ENCODE results near the gene TK1.

Gene TK1

DNA sequence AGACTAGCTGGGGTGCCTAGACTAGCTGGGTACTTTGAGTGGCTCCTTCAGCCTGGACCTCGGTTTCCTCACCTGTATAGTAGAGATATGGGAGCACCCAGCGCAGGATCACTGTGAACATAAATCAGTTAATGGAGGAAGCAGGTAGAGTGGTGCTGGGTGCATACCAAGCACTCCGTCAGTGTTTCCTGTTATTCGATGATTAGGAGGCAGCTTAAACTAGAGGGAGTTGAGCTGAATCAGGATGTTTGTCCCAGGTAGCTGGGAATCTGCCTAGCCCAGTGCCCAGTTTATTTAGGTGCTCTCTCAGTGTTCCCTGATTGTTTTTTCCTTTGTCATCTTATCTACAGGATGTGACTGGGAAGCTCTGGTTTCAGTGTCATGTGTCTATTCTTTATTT, 36.2 kb upstream of the TK1 start:
- DNase-seq (ENCODE audit: low spot score) = no peak

DNA sequence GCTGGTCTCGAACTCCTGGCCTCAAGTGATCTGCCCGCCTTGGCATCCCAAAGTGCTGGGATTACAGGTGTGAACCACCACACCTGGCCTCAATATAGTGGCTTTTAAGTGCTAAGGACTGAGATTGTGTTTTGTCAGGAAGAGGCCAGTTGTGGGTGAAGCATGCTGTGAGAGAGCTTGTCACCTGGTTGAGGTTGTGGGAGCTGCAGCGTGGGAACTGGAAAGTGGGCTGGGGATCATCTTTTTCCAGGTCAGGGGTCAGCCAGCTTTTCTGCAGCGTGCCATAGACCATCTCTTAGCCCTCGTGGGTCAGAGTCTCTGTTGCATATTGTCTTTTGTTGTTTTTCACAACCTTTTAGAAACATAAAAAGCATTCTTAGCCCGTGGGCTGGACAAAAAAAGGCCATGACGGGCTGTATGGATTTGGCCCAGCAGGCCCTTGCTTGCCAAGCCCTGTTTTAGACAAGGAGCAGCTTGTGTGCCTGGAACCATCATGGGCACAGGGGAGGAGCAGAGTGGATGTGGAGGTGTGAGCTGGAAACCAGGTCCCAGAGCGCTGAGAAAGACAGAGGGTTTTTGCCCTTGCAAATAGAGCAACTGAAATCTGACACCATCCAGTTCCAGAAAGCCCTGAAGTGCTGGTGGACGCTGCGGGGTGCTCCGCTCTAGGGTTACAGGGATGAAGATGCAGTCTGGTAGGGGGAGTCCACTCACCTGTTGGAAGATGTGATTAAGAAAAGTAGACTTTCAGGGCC, 32.7 kb upstream of the TK1 start:
- DNase-seq (ENCODE audit: low spot score) = no peak

DNA sequence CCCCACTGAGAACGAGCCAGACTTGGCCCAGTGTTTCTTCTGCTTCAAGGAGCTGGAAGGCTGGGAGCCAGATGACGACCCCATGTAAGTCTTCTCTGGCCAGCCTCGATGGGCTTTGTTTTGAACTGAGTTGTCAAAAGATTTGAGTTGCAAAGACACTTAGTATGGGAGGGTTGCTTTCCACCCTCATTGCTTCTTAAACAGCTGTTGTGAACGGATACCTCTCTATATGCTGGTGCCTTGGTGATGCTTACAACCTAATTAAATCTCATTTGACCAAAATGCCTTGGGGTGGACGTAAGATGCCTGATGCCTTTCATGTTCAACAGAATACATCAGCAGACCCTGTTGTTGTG, 27.8 kb upstream of the TK1 start:
- DNase-seq (ENCODE audit: low spot score) = no peak

DNA sequence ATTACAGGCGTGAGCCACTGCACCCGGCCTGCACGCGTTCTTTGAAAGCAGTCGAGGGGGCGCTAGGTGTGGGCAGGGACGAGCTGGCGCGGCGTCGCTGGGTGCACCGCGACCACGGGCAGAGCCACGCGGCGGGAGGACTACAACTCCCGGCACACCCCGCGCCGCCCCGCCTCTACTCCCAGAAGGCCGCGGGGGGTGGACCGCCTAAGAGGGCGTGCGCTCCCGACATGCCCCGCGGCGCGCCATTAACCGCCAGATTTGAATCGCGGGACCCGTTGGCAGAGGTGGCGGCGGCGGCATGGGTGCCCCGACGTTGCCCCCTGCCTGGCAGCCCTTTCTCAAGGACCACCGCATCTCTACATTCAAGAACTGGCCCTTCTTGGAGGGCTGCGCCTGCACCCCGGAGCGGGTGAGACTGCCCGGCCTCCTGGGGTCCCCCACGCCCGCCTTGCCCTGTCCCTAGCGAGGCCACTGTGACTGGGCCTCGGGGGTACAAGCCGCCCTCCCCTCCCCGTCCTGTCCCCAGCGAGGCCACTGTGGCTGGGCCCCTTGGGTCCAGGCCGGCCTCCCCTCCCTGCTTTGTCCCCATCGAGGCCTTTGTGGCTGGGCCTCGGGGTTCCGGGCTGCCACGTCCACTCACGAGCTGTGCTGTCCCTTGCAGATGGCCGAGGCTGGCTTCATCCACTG, 27.3 kb upstream of the TK1 start, which contains the start of gene BIRC5:
Gene BIRC5, plus strand, starts transcription at position 238 of the 690 bp plus-strand sequence. Its CDS starts 64 bp downstream, at position 302.
- peak; percentile 92 for DNase-seq (ENCODE audit: low spot score)

DNA sequence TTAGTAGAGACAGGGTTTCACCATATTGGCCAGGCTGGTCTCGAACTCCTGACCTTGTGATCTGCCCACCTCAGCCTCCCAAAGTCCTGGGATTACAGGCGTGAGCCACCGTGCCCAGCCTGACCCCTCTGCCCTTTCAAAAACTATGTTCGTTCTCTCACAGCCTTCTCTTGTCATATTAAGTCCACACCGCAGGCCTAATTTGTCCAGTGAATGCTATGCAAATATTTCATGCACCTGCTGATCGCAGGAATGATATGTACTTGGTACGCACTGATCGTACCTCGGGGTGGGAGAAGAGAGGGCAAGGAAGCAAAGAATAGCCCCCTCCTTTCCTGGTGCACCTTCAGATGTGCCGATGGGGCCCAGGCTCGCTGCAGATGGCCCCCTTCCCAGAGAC, 24.2 kb upstream of the TK1 start:
- DNase-seq (ENCODE audit: low spot score) = no peak

DNA sequence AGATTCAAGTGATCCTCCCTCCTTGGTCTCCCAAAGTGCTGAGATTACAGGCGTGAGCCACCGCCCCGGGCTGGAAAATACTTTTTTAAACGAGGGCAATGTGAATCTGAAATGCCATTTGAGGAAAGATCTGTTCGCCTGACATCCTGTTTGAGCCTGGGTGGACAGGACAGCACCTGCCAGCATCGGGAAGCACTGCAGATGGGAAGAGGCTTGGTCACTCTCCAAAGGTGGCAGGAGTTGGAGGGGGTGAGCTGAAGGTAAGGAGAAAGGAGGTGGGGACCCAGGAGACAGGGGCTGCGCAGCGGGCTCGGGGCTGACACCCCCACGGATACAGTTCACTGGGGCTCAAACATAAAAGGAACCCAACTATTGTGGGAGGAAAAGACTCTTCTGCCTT, 23.3 kb upstream of the TK1 start:
- no peak for DNase-seq (ENCODE audit: low spot score)

DNA sequence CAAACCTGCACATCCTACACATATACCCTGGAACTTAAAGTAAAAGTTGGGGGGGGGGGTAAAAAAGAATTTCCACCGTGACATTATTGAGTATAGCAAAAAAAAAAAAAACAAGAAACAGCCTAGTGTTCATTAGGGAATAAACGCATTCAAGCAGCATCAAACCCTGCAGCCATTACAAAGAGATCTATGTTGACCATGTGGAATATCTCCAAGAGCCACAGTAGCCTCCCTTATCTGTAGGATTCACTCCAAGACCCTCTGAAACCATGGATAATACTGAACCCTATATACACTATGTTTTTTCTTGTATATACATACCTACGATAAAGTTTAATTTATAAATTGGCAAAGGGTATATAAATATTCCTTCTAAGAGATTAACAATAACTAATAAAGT, 21.6 kb upstream of the TK1 start:
- DNase-seq (ENCODE audit: low spot score) = no peak

DNA sequence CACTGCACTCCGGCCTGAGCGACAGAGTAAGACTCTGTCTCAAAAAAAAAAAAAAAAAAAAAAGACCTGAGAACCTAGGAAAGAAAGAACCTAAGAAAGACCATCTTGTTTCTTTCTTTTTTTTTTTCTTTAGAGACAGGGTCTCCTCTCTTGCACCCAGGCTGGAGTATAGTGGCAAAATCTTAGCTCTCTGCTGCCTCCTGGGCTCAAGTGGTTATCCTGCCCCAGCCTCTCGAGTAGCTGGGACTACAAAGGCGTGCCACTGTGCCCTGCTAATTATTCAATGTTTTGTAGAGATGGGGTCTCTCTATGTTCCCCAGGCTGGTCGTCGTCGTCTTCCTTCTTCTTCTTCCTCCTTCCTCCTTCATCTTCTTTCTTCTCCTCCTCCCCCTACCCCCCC, 19.4 kb upstream of the TK1 start:
- DNase-seq (ENCODE audit: low spot score) = no peak

DNA sequence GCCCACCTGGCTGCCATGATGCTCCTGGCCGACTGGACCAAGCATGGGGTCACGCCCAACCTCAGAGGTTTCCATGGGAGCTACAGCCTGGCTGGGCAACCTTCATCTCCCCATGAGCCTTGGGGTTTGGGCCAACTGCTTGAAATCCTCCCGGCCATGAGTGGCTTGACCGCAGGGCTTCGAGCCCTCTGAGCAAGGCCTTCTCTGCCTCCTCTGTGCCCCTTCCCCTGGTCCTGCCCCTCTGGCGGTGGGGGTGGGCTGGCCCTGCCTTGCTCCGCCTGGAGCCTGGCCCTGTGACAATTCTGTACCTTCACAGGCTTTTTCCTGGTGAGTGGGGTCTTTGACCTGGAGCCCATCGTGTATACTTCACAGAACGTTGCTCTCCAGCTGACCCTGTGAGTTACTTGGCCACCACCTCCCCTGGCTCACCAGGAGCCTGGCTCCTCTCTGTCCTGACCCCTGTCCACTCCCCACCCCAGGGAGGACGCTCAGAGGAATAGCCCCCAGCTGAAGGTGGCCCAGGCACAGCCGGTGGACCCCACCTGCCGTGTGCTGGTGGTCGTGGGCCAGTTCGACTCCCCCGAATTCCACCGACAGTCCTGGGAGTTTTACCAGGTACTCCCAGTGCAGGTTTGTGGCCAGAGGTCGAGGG, 18.4 kb upstream of the TK1 start:
- DNase-seq (ENCODE audit: low spot score) = no peak

DNA sequence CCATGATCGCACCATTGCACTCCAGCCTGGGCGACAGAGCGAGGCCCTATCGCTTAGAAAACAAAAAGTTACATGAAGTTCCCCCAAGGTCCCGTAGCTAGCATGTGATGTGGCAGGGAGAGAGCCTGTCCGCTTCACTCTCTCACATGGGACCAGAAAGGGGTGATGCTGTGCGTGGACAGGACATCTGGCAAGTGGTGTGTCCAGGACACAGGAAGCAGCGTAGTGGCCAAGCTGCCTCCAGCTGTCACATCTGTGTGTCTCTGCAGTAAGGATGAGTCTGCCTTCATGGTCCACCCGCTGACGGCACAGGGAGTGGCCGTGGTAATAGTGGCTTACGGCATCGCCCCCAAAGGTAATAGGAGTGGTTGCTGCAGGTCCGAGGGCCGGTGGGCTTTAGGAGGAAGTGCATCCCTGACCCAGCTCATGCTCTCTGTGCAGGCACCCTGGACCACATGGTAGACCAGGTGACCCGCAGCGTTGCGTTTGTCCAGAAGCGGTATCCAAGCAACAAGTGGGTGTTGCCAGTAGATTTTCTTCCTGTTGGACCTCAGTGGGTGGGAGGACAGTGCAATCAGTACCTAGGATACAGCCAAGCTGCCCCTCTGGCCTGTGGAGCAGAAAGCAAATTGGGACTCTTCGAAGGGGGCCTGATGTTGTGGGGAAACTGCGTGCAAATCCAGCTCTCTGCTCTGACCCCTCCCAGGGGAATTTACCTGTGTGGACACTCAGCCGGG, 17.7 kb upstream of the TK1 start:
- DNase-seq (ENCODE audit: low spot score) = no peak

DNA sequence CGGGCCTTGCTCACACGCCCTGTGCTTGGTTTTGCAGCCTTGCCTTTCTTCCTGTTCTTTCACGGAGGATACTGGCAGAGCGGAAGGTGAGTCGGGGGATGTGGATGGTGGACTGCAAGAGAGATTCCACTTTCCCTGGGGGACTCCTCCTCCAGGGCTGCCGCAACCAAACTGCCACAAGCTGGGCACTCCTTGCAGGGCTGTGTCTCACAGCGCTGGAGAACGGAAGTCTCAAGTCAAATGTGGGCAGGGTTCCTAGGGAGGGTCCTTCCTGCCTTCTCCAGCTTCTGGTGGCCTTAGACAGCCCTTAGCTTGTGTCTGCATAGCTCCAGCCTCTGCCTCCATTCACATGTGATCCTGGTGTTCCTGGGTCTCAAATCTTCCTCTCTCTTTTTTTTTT, 15.8 kb upstream of the TK1 start:
- DNase-seq (ENCODE audit: low spot score) = no peak

DNA sequence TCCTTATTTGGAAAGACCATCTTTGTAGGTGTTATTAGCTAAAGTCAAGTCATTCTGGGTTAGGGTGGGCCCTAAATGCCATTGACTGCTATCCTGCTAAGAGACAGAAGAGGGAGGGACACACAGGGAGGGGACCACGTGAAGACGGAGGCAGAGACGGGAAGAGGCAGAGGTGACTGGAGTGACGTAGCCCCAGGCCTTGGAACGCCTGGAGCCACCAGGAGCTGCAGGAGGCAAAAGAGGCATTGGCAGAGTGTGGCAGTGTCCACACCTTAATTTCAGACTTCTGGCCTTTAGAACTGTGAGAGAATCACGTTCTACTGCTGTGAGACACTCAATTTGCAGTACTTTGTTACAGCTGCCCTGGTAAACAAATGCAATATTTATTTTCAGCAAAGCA, 13.6 kb upstream of the TK1 start:
- no peak for DNase-seq (ENCODE audit: low spot score)

DNA sequence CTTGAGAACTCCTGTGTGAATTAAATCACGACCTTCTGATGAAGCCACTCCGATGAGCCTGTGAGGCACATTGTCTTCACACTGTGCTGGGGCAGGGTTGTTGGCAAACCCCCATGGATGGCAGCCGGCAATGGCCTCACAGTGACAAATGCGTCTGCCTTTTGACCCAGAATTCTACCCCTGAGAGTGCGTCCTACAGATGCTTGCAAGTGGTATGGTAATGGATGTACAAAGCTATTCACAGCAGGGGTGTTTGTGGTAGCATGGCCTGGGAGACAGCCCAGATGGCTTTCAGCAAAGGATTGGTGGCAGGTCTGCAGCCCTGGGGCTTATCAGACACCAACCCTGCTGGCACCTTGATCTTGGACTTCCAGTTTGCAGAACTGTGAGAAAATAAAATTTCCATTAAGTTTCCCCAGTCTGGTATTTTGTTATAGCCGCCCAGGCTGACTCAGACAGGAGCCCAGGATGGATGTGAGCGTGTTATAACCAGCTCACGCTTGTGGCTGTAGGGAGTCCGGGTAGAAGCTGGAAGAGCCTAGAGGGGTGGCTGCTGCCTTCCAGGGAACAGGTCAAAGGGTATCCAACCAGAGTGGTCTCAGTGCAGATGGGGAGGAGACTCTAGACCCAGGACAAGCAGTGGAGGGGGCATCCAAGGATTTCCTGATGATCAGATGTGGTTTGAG, 10.4 kb upstream of the TK1 start:
- DNase-seq (ENCODE audit: low spot score) = no peak

DNA sequence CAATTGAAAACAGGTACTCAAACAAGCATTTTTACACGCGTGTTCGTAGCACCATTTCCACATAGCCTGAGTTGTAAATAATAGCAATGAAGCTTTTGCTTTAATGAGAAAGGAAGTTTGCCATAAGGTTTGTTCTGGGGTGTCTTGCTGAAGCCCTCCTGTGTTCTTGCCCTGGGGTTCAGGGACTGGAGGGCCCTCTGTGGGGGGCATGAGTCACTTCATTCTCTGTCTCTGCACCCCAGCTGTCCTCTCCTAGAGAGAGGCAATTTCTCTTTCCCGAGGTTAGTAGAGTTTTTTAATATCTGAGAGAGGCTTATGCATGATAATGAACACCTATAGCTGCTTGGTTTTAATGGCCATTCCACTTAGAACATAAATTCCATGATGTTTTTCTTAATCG, 9.9 kb upstream of the TK1 start:
- DNase-seq (ENCODE audit: low spot score) = no peak

DNA sequence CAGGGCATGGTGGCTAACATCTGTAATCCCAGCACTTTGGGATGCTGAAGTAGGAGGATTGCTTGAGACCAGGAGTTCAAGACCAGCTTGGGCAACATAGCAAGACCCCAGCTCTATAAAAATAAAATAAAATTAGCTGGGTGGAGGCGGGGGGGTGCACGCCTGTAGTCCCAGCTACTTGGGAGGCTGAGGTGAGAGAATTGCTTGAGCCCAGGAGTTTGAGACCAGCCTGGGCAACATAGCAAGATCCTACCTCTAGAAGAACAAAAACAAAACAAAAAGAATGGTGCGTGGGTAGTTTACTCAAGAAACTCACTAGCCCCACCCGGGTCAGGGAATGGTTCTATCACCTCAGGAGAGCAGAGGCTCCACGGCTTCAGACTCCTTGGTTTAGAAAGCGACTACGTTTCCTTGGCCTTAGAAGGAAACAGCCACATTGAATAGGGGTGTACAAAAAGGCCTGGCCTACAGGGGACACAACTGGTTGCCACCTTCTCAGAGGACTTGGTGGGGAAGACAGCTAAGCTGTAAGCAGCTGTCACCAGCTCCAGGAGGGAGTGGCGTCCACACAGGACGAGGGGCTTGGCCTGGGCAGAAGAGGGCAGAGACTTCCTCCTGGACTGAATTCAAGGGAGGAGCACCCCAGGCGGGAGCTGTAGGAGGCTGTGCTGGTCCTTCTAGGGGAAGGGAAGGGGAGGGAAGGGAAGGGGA, 716 bp downstream of the TK1 start:
- peak; percentile 48 for DNase-seq (ENCODE audit: low spot score)

DNA sequence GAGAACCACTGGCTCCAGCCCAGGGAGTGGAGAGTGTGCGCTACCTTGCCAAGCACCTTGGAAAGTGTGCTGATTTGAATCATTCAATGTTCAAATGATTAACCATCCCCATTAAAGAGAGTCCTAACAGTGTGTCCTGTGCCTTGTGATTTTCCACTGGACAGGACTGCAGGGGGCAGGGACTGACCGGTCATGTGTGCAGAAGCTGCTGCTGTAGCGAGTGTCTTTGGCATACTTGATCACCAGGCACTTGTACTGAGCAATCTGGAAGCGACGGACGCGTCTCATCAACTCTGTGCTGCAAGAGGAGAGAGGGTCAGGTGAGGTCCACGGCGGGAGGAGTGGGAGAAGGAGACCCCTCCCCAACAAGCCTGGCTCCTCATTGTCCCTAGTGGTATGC, 2.0 kb downstream of the TK1 start:
- DNase-seq (ENCODE audit: low spot score) = no peak

DNA sequence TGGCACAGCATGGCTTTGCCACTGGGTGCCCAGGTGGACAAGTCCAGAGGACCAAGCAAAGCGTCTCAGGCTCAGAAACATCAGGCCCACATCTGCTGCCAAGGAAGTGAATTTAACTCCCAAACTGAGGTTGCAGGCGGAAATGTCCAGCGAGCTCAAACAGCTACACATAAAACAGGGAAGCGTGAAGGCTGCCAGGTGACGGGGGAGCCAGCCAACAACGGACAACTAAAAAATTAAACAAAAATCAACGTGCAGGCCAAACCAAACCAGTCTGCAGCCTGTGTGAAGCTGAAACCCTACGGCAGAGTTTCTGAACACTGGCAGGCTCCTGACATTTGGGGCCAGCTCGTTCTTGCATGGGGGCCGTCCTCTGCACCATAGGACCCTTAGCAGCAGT, 2.5 kb downstream of the TK1 start:
- no peak for DNase-seq (ENCODE audit: low spot score)

DNA sequence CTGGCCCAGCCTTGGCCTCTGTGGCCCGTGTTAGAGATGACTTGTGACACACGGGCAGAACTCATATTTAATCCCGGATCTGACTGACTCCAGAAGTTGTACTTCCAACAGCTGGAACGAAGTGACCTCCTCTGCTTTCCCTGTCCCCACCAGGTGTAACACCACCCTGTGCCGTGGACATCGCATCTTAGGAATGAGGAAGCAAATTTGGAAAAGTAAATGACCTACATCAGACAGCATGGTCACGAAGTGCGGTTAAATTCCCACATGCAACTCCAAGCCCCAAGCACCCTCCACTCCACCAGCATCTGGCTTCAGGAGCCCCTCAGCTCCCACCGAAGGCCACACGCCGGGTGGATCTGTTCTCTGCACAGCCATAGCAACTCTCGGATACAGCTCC, 2.9 kb downstream of the TK1 start:
- no peak for DNase-seq (ENCODE audit: low spot score)

DNA sequence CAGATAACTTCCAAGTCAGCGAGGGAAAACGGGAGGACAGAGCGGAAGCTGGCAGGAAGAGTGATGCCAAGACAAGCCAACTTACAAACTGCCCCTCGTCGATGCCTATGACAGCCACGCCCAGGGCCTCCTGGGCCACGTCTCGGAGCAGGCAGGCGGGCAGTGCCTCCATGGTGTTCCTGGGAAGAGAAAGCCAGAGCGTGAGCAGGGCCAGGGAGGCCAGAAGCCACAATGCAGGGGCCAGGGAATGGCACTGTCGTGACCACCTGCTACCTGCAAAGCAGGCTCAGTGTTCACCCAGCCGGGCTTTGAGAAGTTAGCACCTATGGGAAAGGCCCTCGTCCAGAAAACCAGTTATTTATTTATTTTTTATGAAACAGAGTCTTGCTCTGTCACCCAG, 4.3 kb downstream of the TK1 start:
- no peak for DNase-seq (ENCODE audit: low spot score)

DNA sequence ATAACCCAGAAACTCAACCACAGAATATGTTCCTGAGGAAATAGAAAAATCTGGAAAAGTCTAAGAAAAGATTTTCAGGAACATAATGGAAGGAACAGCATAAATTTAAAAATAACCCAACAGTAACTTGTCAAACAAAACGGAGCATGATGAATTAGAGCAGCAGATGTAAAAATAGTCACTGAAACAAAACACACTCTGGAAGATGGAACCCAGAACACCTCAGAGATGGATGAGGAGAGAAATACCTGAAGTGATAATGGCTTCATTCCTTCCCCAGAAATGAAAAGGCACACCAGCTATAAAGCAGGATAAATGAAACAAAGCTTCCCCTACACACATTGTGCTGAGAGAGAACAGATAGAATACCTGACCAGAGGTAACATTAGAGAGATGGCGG, 6.3 kb downstream of the TK1 start:
- no peak for DNase-seq (ENCODE audit: low spot score)

DNA sequence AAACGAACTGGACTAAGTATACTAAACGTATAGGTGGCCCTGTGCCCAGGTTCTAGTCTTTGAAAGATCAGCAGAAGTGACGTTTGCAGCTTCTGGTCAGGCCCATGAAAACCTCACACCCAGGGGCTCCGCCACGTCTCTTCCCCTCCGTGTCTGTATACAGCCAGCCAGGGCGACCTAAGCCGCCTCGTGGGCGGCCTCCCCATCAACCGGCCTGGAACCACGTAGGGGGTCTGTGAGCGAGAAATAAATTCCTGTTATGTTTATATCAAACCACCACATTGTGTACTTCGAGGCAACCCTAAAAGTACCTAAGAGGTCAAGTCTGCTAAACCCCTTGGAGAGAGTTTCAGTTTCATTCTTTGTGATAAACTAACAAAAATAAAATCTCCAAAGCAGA, 6.8 kb downstream of the TK1 start:
- no peak for DNase-seq (ENCODE audit: low spot score)
